NCI-H526 (cell line): ENCODE measurements around the gene ACVR2A.

Experiments
- DNase-seq, 2 experiments: peaks; one replicate each; lab custom pipeline; 2025; lab: John Stamatoyannopoulos, UW

Gene ACVR2A

GRCh38 chr2:147844697-147845410 is at the start of gene ACVR2A:
Gene ACVR2A, plus strand, starts transcription at chr2:147845029. Its CDS starts 124 bp downstream, at chr2:147845153.
- DNase-seq = peak; percentile 36 to 79

DNA sequence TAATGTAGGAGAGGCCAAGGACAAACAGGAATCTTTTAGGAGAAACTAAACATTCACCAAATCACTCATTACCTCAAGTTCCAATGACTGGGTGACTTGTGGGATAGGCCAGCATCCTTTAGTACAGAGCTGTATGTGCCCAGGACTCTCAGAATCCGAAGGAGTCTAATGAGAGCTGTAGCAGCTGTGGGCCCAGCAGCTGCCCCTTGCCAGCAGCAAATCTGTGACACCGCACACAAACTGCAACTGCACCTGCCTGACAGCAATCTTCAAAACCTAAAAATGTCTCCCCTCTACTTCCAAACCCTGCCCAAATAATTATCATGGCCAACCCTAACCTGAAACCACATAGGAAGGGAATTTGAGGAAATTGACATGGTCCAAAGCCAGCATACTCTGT is 44.5 kb upstream of the ACVR2A start:
- no peak for DNase-seq

- DNase-seq = peak; percentile 49 to 55
These were observed 38.0 kb upstream of the ACVR2A start for GRCh38 chr2:147806846-147807245.

DNA sequence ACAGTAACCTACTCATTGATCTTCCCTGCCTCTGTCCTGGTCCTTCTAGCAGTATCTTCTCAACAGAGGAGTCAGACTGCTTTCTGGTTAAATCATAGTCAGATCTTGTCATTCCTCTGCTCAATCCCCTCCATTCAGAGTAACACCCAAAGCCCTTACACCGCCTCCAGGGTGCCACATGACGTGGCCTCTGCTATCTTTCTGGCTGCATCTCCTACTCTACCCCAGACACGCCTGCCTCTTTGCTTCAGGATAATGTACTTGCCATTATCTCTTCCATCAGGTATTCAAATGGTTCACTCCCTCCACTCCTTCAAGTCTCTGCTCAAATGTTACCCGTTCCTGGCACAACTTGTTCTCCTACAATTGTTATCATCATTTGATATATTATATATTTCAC is 36.3 kb upstream of the ACVR2A start:
- no peak for DNase-seq

DNA sequence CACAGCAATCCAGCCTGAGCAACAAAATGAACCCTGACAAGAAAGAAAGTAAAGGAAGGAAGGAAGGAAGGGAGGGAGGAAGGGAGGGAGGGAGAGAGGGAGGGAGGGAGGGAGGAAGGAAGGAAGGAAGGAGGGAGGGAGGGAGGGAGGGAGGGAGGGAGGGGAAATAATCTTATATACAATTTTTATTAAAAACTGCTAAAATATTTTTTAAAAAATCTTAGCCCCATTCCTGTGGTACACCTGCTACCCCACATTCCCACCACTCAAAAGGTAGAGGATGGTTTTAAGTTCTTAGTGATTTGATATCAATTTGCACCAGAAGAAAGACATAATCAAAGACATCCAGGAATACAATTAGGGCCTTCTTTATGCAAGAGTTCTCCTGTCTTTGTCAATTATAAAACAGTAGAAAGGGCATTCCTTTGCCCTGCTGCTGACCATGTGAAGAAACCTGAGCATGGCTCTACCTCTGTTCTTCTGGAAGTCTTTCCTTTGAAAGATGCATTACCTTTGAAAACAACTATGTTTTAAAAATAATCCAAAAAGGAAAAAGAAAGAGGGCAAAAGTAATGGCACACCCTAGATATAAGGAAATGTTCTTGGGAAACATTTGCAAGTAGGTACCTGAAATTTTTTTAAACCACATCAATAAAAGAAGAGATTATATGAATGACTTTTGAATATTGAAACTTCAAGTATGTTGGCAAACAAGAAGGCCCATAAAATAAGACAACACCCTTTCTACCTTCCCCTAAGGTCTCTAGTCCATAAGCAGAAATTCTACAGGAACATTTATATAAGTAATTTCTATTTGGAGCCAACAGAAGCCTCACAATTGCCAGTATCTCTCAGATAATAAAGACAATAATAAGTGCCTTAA is 33.7 kb upstream of the ACVR2A start:
- no peak for DNase-seq

- DNase-seq = no peak
These were observed 26.1 kb upstream of the ACVR2A start for GRCh38 chr2:147818741-147819140.

DNA sequence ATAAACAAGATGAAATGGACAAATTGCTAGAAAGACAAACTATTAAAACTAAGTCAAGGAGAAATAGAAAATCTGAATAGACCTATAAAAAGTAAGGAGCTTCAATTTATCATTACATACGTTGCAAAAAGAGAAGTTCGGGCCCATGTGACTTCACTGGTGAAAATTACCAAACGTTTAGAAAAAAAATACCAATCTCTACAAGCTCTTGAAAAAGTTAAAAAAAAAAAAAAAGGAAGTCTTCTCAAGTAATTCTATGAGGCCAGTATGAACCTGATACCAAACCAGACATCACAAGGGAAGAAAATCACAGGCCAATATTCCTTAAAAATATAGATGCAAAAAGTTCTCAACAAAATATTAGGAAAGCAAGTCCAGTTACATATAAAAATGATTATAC is 20.2 kb upstream of the ACVR2A start:
- no peak for DNase-seq

GRCh38 chr2:147826278-147827087 is 18.3 kb upstream of the ACVR2A start:
- no peak for DNase-seq

- no peak for DNase-seq
These were observed 17.8 kb upstream of the ACVR2A start for GRCh38 chr2:147827088-147827375.

GRCh38 chr2:147829106-147829505 is 15.7 kb upstream of the ACVR2A start:
- no peak for DNase-seq

DNA sequence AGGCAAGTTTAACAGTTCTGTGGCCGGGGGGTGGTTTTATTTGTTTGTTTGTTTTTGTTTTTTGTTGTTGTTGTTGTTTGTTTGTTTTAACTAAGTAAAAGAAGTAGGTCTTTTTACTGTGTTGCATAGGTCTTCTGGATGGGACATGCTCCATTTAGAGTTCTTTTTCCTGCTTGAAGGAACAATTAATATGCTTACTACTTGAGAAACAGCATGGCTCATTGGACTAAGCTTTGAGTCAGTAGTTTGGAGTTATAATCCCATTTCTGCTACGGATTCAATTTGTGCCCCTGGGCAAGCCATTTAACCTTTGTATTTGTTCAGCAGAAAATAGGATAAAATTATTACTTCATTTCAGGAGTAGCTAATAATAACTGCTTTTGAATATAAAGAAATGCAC is 8.7 kb upstream of the ACVR2A start:
- DNase-seq = no peak

- DNase-seq = no peak
These were observed 1.4 kb upstream of the ACVR2A start for GRCh38 chr2:147843391-147843863.

DNA sequence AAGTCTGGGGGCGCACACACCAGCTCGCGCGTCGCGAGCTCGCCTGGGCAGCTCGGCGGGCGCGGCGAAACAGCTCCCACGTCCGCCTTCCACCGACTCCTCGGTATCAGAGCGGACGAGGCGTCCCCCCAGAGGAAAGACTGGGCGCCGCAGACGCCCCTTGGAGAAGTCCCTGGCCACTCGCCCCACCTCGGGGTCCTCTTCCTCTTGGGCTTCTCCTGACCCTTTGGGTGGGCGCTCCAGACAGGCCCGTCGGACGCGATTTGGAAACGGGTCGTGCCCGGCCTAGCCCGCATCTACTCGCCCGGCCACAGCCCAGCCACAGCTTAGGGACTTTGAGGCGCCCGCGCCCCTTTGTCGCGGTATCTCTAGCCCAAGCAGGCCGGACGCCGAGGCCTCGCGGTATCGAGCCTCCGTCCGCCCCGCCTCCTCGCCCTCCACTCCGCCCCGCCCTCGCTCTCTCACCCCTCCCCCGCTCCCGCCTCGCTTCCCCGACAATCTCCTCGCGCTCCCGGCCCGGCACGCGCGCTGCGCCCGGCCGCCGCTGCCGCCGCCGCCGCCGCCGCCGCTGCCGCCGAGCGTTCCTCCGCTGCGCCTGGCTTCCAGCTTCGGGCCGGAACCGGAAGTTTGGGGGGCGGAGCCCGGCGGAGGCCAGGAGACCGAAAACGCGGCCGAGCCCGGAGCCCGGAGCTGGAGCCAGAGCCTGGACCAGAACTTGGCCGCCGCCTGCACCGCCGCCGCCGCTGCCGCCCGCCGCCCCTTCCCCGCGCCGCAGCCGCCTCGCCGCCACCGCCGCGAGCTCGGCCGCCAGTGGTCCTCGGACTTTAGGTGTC is 749 bp upstream of the ACVR2A start:
- DNase-seq = peak; percentile 80 to 94

DNA sequence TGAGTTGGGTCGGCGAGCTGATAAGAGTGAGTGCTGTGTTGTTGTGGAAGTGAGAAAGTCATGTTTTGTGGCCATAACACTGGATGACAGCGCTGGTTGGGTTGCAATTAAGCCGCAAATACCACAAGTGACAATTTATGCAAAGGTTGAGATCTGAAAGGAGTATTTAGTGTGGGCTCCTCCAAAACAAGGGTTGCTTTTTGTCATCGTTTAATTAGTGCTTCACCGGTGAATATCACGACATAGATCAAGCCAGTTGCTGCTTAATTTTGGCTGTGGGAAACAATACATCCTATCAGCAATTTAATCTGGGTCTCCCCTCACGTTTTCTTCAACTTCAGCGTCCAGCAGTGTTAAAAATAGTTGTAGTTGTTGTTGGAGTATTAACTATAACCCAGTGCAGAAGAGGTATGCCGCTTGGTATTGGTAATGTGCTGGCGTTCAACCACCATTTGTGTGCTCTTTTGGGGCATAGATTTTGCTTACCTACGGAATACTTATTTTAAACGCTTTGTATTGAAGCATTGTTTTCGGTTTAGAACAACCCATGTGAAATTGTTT is 662 bp downstream of the ACVR2A start:
- DNase-seq = peak; percentile 15 to 35

- peak in 1 of 2 experiments; percentile 19 for DNase-seq
These were observed 1.7 kb downstream of the ACVR2A start for GRCh38 chr2:147846412-147847081.

- DNase-seq = no peak
These were observed 3.0 kb downstream of the ACVR2A start for GRCh38 chr2:147847746-147848391.

DNA sequence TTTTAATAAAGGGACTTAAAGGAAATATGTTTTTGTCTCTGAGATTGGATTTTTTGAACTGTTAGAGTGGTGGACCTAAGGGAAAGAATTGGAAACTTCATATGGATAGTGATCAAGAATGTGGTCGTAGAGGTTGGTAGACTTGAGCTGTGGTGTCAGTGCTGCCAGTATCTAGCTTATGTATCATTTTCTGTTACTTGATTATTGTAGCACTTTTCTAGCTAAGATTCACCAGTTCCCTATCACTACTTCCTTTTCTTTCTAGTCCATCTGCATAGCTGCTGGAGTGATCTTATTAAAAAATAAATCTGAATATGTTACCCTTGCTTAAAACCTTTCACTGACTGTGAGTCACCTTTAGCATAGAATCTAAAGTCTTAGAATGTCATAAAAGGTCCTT is 6.0 kb downstream of the ACVR2A start:
- no peak for DNase-seq

- no peak for DNase-seq
These were observed 6.6 kb downstream of the ACVR2A start for GRCh38 chr2:147851244-147851930.

DNA sequence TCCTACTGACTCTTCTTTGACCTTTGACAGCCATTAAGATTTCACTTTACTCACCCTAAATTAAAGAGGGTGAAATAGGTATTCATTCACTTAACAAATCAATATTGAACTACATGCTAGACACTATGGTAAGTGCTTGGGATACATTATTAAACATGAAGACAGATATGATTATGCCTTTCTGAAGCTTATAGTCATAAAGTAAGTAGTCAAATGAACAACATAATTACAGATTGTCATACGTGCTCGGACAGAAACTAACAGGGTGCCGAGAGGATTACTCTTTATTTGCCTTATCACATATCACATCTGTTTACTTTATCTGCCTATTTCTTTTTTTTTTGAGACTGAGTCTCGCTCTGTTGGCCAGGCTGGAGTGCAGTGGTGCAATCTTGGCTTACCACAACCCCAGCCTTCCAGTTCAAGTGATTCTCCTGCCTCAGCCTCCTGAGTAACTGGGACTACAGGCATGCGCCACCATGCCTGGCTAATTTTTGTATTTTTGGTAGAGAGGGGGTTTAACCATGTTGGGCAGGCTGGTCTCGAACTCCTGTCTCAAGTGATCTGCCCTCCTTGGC is 9.8 kb downstream of the ACVR2A start:
- DNase-seq = no peak
